Body of pancreas (tissue), 4 donors: Measurements from ENCODE around the gene NR2C2. TPM values are rescaled to one million over a fixed set of nuclear protein-coding genes. Genes with fewer than 3 reads are reported as not detected.

ENCODE experiments used
- ATAC-seq: fragments of 150-250 bp; one replicate; pipeline ENCODE4 v1.9.1; 2016
- DNase-seq, 4 donors: peaks; one replicate each; pipeline ENCODE4 v3.0.0-alpha.2; 2019
- H3K27ac ChIP-seq, 4 donors: fragments of 200-600 bp; sonication (generic); 1 replicate in 3 of 4; 2 replicates in 1 of 4; pipeline versions ENCODE4 v1.5.1 to v1.6.1; 2016 to 2019; ENCODE audit warnings: mild to moderate bottlenecking in 1 of 4, mixed read lengths in 1 of 4, moderate library complexity in 1 of 4
- H3K27me3 ChIP-seq, 2 donors: fragments of 200-600 bp; sonication (generic); one replicate each; pipeline ENCODE4 v1.6.0; 2016; ENCODE audit warnings: mild to moderate bottlenecking in 1 of 2
- H3K36me3 ChIP-seq, 2 donors: fragments of 200-600 bp; sonication (generic); replicated peaks in 1 of 2; 2 replicates each; pipeline ENCODE4 v1.5.1; 2016; ENCODE audit warnings: low read depth in 2 of 2; ENCODE audit not compliant: insufficient read depth in 1 of 2
- H3K4me1 ChIP-seq: fragments of 200-600 bp; sonication (generic); one replicate; pipeline ENCODE4 v1.6.0; 2016
- H3K4me3 ChIP-seq, 2 donors: fragments of 200-600 bp; sonication (generic); 1 replicate in 1 of 2; 2 replicates in 1 of 2; pipeline ENCODE4 v1.5.1; 2016 to 2019
- H3K9me3 ChIP-seq, 3 donors: fragments of 200-600 bp; sonication (generic); 1 replicate in 2 of 3; 2 replicates in 1 of 3; pipeline ENCODE4 v1.5.1; 2016
- POLR2A ChIP-seq, 3 donors: fragments of 450-650 bp; IDR thresholded peaks; one replicate each; pipeline ENCODE4 v1.6.1; 2016; ENCODE audit warnings: antibody characterized with exemption in 3 of 3, mild to moderate bottlenecking in 2 of 3
- WGBS, 2 donors: methylation state at CpG; one replicate each; pipeline ENCODE4 v1.1.5; 2017; 5-methylcytosine and 5-hydroxymethylcytosine counted together
- intact Hi-C: fragments of 100-400 bp; cut with DNase I; formaldehyde crosslinking; loops from one replicate; pipeline ENCODE4 v1.15.1; 2023
- total RNA-seq, 2 donors: library from RNA; depleted of rRNA; stranded (reverse); fragments of >200 nt; gene quantifications; one replicate each; pipeline ENCODE4 v1.1.0, GENCODE V29; 2016
- TF ChIP-seq, protein P1 (sequence below), 7 experiments: fragments of 450-650 bp in 4 of 7; fragments of 200-600 bp in 3 of 7; sonication (generic) in 3 of 7; IDR thresholded peaks; one replicate each; pipeline ENCODE4 v1.5.1; 2016 to 2019; ENCODE audit warnings: antibody characterized with exemption in 7 of 7

NR2C2 gene
- total RNA-seq, 2 donors from 2014 or later, result 16.9 to 22.1 TPM

DNA sequence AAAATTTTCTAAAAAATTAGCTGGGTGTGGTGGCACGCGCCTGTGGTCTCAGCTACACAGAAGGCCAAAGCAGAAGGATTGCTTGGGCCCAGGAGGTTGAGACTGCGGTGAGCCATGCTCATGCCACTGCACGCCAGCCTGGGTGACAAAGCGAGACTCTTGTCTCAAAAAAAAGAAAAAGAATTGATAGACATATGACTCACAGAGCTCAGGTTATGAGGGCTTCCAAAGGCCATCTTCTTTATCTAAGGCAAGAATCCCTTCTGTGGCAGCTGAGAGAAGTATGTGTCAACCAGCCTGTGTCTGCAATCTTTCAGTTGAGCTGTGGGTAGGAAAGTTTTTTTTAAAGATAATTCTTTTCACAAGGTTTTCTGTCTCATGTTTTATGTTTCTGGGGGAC lies 63.8 kb downstream of the NR2C2 start:
- 95 to 99% methylated on average over 5 of the region's 5 CpGs for WGBS, 2 donors
- Histone ChIP-seq H3K9me3 (no peaks in the 10 kb centered on the region), H3K36me3 (peaks cover 0 to 16% of the 10 kb centered on the region in 2 donors), H3K4me1 (no peaks in the 10 kb centered on the region), H3K27ac (no peak overlapping the region), H3K4me3 (no peak overlapping the region), H3K27me3 (no peaks in the 10 kb centered on the region)
- TF ChIP-seq POLR2A (IDR thresholded peaks at IDR 0.05), result no peak
- TF ChIP-seq, protein P1, sequence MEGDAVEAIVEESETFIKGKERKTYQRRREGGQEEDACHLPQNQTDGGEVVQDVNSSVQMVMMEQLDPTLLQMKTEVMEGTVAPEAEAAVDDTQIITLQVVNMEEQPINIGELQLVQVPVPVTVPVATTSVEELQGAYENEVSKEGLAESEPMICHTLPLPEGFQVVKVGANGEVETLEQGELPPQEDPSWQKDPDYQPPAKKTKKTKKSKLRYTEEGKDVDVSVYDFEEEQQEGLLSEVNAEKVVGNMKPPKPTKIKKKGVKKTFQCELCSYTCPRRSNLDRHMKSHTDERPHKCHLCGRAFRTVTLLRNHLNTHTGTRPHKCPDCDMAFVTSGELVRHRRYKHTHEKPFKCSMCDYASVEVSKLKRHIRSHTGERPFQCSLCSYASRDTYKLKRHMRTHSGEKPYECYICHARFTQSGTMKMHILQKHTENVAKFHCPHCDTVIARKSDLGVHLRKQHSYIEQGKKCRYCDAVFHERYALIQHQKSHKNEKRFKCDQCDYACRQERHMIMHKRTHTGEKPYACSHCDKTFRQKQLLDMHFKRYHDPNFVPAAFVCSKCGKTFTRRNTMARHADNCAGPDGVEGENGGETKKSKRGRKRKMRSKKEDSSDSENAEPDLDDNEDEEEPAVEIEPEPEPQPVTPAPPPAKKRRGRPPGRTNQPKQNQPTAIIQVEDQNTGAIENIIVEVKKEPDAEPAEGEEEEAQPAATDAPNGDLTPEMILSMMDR (IDR thresholded peaks at IDR 0.05), result no peak
- DNase-seq (no peak), ATAC-seq (no peak)
- intact Hi-C loops, result no loop called here

DNA sequence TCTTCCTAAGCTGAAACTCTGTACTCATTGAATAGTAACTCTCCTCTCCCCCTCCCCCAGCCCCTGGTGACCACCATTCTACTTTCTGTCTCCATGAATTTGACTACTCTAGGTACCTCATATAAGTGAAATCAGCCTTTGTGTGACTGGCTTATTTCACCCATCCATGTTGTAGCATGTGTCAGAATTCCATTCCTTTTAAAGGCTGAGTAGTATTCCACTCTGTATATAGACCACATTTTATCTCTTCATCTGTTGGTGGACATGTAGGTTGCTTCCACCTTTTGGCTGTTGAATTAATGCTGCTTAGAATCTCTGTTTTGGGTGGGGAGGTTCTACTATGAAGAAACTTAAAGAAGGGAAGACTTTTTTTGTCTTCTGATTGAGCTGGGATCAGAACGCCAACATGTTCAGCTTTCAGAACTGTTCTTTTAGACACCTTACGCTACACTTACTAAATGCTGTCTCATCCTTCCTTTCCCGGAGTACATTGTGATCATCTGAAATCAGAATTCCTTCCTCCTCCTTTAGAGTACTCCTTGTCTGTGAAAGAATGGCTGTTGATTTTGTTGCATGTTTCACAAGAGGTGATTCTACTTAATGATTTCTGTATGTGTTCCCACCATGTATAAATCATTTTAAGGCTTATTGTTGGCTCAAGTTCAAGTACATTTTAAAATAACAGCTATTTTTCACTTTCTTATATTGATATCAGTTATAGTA lies 67.4 kb downstream of the NR2C2 start:
- ATAC-seq (no peak), DNase-seq (no peak)
- H3K4me3 ChIP-seq, result no peak overlapping the region
- H3K4me1 ChIP-seq, result no peaks in the 10 kb centered on the region
- WGBS, 2 donors, result 97 to 98% methylated on average over 3 of the region's 3 CpGs
- H3K36me3 ChIP-seq, result peaks cover 0 to 21% of the 10 kb centered on the region in 2 donors
- H3K27ac ChIP-seq, result no peak overlapping the region
- TF ChIP-seq, protein P1 (IDR thresholded peaks at IDR 0.05), result no peak
- no peak for TF ChIP-seq POLR2A (IDR thresholded peaks at IDR 0.05)
- intact Hi-C loops, result no loop called here
- H3K27me3 ChIP-seq, result no peaks in the 10 kb centered on the region
- H3K9me3 ChIP-seq, result no peaks in the 10 kb centered on the region

DNA sequence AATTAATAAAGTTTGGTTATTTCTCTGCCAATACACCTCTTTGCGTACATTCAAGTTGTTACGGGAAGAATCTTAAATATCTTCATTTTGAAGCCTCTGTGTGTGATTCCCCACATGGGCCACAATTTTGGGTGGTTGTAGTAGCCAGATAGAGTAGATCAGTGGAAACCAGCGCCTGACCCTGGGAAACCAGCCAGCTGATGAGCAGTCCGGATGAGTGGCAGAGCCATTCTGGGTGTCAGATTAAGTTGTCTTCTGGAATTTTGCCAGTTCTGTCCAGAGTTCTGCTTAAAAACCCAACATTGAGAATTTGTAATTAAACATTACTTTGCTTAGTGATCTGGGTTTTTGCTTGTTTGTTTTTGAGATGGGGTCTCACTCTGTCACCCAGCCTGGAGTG lies 68.1 kb downstream of the NR2C2 start:
- no peak for ATAC-seq
- WGBS, 2 donors, result 90% methylated on average over 4 of the region's 4 CpGs
- H3K27ac ChIP-seq, result no peak overlapping the region

DNA sequence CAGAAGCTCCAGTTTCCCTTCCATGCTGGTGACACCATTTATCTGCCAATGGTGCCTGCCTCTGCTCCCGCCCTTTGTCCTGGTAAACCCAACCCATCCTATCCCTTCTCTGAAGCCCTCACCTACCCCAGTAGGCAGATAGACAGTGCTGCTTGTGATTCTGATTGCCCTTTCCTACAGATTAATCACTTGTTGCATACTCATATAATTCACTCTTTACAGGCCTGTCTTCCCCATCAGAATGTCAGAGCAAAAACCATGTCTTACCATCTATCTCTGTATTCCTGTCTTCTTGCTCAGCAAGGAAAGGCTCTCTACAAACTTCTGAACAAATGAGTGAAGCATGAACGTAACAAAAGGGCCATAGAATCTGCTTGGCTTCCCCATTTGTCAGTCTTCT lies 69.8 kb downstream of the NR2C2 start:
- H3K4me3 ChIP-seq, result no peak overlapping the region
- H3K27me3 ChIP-seq, result no peaks in the 10 kb centered on the region
- no peak for TF ChIP-seq POLR2A (IDR thresholded peaks at IDR 0.05)
- TF ChIP-seq, protein P1 (IDR thresholded peaks at IDR 0.05), result no peak
- H3K4me1 ChIP-seq, result no peaks in the 10 kb centered on the region
- H3K36me3 ChIP-seq, result peaks cover 0 to 36% of the 10 kb centered on the region in 2 donors
- ATAC-seq, result no peak
- no peak for DNase-seq
- H3K9me3 ChIP-seq, result no peaks in the 10 kb centered on the region
- intact Hi-C loops, result no loop called here
- WGBS, 2 donors, result 92% methylated on average over 2 of the region's 2 CpGs
- no peak overlapping the region for H3K27ac ChIP-seq

More for the DNA sequence above, 68.1 kb downstream of the NR2C2 start:
- no peak for DNase-seq
- Histone ChIP-seq H3K4me3 (no peak overlapping the region), H3K4me1 (no peaks in the 10 kb centered on the region), H3K27me3 (no peaks in the 10 kb centered on the region), H3K9me3 (no peaks in the 10 kb centered on the region), H3K36me3 (peaks cover 0 to 25% of the 10 kb centered on the region in 2 donors)
- intact Hi-C loops, result no loop called here
- TF ChIP-seq, protein P1 (IDR thresholded peaks at IDR 0.05), result no peak
- TF ChIP-seq POLR2A (IDR thresholded peaks at IDR 0.05), result no peak

- 73 to 77% methylated on average over 5 of the region's 5 CpGs for WGBS, 2 donors
- no peaks in the 10 kb centered on the region for H3K4me1 ChIP-seq
Observed at GRCh38 chr3:15023249-15023648, 75.9 kb downstream of the NR2C2 start.

More at GRCh38 chr3:15023249-15023648, 75.9 kb downstream of the NR2C2 start:
- Histone ChIP-seq H3K36me3 (peaks cover 0 to 41% of the 10 kb centered on the region in 2 donors), H3K27ac (no peak overlapping the region), H3K4me3 (no peak overlapping the region), H3K27me3 (no peaks in the 10 kb centered on the region), H3K9me3 (no peaks in the 10 kb centered on the region)
- no peak for TF ChIP-seq POLR2A (IDR thresholded peaks at IDR 0.05)
- TF ChIP-seq, protein P1 (IDR thresholded peaks at IDR 0.05), result no peak
- ATAC-seq, result no peak
- intact Hi-C loops, result no loop called here
- no peak for DNase-seq
